Panc1 (cell line): ENCODE data around the gene KCNF1.
"Not testable (repeated sequence)": the region's sequence is repeated elsewhere in the genome, so short reads cannot be mapped to it uniquely, and the experiment has no call there.

Experiments used
- POLR2AphosphoS5 ChIP-seq: IDR thresholded peaks from 2 replicates; pipeline ENCODE4 v1.6.1; 2012; ENCODE audit warnings: mild to moderate bottlenecking, low read depth, low read length, moderate library complexity
- REST ChIP-seq, 2 experiments: IDR thresholded peaks; 2 replicates each; pipeline ENCODE4 v1.6.1; 2011 to 2012; ENCODE audit warnings: low read depth in 2 of 2, control low read depth in 1 of 2, low read length in 1 of 2, mild to moderate bottlenecking in 1 of 2, moderate library complexity in 1 of 2; ENCODE audit not compliant: insufficient read depth in 1 of 2
- SIN3A ChIP-seq: IDR thresholded peaks from 2 replicates; pipeline ENCODE4 v1.6.1; 2012; ENCODE audit warnings: low read depth, mild to moderate bottlenecking, low read length, moderate library complexity, borderline replicate concordance; ENCODE audit not compliant: insufficient read depth
- TF ChIP-seq, protein P1 (sequence below): fragments of 450-650 bp; IDR thresholded peaks from 2 replicates; pipeline ENCODE4 v1.5.1; 2017; ENCODE audit warnings: mild to moderate bottlenecking

- not testable (repeated sequence) for TF ChIP-seq POLR2AphosphoS5; SIN3A; REST (IDR thresholded peaks at IDR 0.05; ENCODE audit: insufficient read depth in 1 of 2, low read depth in 2 of 2, low read length in 1 of 2)
- TF ChIP-seq, protein P1, sequence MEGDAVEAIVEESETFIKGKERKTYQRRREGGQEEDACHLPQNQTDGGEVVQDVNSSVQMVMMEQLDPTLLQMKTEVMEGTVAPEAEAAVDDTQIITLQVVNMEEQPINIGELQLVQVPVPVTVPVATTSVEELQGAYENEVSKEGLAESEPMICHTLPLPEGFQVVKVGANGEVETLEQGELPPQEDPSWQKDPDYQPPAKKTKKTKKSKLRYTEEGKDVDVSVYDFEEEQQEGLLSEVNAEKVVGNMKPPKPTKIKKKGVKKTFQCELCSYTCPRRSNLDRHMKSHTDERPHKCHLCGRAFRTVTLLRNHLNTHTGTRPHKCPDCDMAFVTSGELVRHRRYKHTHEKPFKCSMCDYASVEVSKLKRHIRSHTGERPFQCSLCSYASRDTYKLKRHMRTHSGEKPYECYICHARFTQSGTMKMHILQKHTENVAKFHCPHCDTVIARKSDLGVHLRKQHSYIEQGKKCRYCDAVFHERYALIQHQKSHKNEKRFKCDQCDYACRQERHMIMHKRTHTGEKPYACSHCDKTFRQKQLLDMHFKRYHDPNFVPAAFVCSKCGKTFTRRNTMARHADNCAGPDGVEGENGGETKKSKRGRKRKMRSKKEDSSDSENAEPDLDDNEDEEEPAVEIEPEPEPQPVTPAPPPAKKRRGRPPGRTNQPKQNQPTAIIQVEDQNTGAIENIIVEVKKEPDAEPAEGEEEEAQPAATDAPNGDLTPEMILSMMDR = not testable (repeated sequence)
Observed at GRCh38 chr2:10958452-10958851, 46.7 kb downstream of the KCNF1 start.
